Inflammatory macrophage treated with lipopolysaccharide for 4 hours (primary cell): ENCODE results near the gene MAGEB17.
"Not testable (repeated sequence)": the region's sequence is repeated elsewhere in the genome, so short reads cannot be mapped to it uniquely, and the experiment has no call there.

ENCODE experiments used
- DNase-seq: peaks from one replicate; pipeline ENCODE4 v3.0.0-alpha.2; 2020

The MAGEB17 gene, protein sequence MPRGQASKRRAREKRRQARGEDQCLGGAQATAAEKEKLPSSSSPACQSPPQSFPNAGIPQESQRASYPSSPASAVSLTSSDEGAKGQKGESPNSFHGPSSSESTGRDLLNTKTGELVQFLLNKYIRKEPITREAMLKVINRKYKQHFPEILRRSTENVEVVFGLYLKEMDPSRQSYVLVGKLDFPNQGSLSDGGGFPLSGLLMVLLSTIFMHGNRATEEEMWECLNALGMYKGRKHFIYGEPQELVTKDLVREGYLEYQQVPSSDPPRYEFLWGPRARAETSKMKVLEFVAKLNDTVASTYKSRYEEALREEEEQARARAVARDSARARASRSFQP

DNA sequence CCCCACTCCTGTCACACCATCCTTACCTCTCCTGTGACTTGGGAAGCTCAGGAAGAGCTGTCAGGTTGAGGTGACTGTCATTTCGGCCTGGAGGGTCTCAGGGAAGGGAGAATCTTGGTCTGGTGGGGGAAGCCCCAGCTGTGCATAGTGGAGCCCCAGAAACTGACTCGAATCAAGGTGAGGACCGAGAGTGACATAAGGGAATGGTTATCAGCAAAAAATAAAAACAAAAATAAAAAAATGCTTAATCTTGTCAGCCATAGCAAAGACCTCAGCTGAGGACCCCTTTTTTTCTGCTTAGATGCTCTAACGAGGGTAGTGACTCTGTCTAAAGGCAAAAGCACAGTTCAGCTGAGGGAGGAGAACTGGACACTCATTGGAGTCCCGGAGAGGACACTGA, at the start of gene MAGEB17:
Gene MAGEB17 (plus strand): TSS at position 301 of the 400 bp plus-strand sequence. CDS start 2,902 bp downstream, outside the sequence.
- no peak for DNase-seq

DNA sequence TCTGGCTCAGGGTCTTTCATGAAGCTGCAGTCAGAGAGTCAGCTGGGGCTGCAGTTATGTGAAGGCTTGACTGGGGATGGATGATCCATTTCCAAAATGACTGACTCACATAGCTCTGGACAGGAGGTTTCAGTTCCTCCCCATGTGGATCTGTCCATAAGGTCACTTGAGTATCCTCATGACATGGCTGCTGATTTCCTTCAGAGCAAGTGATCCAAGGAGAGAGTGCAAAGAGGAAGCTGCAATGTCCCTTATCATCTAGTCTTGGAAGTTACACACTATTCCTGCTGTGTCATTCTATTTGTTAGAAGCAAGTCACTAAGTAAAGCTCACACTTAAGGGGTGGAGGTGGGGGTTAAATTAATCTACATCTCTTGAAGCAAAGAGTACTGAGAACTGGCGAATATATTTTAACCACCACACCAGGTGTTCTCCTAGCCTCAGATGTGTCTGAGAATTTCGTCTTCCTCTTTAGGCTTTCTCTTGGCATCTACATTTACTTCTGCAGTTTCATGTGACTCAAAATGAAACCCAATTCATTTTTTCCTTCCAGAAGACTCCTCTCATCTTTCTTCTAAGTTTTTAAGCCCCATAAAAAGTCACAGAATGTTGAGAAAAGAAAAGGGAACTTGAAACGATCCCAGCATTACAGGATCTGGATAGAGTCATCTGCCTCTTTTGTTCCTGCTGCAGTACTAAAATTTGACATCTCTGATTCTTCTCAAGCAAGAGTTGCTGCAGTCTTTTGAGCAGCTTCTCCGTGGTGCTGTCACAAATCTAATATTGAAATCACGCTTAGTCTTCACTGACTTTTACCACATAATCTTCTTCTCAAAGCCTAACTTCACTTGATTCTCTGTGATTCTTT, 47.7 kb upstream of the MAGEB17 start:
- DNase-seq = peak; percentile 73

DNA sequence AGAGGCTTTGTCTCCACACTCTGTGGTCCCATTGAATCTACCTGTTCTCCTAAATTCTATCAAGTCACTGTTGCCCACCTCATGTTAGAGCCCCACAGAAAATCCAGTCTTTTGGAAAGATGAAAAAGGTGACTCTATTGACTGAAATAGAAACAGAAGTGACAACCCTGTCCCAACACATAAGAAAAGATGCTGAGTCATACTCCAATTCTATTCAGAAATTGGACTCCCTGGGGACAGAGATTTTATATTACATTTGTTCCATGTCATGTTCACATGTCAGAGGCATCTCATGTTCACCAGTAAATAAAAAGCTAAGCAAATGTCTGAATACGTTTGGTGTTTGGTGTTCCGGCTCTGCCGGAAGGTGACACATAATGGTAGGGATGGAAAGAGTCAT, 46.9 kb upstream of the MAGEB17 start:
- no peak for DNase-seq

DNA sequence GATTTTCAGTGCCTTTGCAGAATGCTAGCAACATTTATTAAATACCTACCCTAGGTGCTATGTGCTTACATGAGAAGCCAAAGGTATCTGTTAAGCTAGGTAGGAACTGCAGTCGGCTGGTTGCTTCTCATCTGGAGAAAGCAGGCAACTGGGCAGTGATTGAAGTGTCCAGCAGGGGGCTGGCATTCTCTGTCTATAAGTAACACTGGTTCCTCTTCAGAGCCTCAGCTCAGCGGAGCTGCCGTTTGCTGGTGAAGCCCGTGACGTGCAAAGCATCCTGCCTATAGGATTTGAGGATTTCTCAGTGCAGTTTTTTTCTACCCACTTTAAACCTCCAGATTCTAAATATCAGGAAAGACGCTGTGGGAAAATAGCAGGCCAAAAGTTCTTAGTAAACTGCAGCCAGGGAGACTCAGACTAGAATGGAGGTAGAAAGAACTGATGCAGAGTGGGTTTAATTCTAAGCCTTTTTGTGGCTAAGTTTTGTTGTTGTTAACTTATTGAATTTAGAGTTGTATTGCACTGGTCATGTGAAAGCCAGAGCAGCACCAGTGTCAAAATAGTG, 44.0 kb upstream of the MAGEB17 start, which contains the start of gene GRPR:
Gene GRPR (plus strand): TSS at position 344 of the 565 bp plus-strand sequence. CDS start 389 bp downstream, outside the sequence.
- peak; percentile 74 for DNase-seq

DNA sequence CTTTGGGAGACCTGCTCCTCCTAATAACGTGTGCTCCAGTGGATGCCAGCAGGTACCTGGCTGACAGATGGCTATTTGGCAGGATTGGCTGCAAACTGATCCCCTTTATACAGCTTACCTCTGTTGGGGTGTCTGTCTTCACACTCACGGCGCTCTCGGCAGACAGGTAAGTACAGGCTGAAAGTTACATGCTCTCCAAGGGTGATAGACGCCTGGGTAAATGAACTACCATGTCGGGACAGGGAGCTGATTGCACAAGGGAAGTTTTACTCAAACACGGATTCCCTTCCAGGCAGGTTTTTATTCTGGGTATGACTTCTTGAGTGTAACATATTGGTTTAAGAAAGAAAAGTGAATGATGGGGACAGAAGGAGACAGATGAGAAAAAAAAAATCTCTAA, 43.1 kb upstream of the MAGEB17 start:
- no peak for DNase-seq

DNA sequence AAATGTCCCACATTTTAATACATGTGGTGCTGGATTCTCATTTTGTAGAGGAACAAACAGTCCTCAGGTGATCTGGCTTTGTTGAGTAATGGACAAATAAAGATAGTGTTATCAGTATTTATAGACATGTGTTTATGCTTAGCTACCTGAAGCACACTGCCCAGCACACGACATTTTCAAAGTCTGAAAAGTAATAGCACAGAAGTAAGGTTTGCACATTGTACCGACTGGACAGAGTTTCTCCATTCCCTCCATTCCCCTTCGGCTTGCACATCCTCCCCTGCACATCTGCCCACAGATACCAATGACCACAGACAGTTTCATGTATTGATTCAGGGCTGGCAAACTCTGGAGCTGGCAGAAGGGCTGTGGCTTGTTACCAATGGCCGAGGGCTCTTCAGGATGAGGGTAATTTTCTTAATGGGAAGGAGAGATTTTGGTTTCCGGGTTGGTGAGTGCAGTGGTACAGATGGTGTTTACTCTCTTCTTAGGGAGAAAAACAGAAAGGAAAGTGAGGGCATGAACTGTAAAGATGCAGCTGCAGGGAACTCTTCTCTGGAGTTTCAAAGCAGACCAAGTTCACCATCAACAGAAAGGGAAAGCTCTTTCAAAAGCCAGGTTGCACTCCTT, 41.6 kb upstream of the MAGEB17 start:
- no peak for DNase-seq

DNA sequence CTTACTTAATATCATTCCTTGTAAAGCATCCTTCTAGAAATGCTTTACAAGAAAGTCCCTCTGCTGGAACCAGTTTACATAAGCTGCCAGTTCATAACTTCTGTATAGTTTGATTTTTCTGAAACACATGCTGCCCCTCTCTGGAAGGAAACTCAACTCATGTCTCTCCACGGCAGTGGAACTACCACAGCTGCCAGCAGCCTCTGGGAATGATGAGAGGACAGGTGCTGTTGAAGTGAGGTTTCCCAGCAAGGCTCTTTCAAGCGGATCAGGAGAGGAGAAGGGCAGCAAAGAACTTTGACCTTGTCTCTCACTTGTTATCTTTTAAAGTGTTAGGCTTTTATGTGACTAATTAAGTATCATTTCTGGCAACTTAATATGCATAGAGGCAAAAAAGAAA, 36.6 kb upstream of the MAGEB17 start:
- DNase-seq = no peak

DNA sequence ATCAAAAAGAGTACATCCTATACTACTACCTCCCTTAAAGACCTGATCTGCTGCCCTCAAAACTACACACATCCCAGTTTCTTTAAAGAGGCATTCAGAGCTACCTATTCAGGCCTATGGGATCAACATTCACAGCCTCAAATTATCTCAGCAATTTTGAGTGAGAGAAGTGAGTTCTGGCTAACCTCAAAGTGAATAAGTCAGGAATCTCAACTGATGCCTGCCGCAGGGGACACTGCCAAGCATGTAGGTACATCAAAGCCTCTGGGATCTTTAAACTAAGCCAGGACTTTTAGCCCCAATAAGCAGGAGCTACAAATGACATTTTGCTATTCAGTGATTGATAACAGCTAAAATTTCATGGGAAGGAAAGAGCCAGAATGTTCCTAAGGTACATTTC, 32.3 kb upstream of the MAGEB17 start:
- no peak for DNase-seq

DNA sequence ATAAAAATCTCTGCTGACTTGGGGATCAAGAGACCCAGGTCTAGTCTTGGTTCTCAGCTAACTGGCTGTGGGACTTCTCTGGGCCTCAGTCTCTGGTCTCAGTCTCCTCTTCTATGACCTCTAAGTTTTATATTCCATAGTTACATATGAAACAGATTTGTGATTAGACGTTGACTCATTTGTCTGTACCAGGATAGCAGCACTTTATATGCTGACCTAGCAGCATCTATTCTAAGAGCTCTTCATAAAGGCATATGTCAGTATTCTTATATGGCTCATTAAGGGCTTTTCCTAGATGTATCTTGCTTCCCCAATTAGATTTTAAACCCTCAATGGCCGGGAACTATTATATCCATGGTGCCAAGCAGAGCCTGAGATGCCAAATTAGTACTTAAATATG, 31.2 kb upstream of the MAGEB17 start:
- DNase-seq = no peak

DNA sequence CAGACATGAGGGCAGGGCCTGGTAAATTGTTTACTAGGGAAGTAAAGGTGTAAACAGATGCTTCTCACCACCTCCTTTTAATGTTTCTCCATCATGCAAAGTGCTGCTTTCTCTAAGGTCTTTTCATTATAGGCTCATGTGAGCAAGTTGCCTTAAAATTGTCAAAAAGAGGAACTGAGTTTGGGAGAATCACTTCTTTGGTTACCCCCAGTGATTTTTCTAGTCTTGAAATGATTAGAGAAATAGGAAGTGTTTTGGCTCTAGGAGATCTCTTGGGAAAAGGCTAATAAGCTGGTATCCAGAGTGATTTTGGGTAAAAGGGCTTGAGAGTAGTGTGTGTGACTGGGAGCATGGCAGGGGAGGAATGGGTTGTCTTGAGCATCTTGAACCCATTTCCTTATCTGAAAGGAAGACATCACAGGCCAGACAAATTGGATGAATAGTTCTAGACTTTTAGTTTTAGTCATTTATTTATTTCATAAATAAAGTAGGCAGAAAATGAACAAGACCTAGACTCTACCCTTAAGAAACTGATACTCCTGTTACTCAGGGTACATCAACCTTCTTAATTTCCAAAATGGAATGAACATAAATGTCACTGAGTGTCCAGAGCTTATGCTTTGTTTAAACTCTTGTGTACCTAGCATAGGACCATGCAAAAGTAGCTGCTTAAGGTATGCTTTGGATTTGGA, 29.7 kb upstream of the MAGEB17 start:
- DNase-seq = no peak

DNA sequence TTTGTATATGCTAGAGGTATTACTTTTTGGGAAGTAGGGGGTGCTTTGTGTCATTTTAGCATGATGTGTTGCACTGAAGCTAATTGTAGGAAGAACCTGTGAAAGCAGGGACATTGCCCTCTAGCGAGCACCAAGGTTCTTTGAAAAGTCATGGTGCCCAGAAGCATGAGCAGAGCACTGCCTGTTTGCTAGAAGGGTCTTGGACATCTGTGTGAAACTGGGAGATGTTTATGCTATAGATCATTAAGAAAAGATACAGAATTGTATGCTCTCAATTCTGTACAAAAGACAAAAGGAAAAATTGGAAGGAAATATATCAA, 29.2 kb upstream of the MAGEB17 start:
- no peak for DNase-seq

DNA sequence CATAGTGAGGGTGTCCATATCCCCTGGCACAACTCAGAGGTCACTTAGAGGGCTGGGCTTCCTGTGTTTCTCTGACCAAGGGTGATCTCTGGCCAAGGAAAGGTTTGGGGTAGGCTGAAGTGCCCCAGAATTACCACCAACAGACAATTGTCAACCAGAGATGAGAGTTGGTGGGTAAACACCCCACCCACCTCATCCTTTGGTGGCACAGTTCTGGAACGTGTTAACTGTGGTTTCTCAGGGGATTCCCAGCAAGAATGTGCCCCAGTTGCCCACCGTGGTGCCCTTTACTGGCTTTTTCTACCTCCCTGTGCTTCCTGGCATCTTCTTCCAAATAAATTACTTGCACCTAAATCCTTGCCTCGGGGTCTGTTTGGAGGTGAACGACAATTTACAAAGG, 26.8 kb upstream of the MAGEB17 start:
- no peak for DNase-seq

DNA sequence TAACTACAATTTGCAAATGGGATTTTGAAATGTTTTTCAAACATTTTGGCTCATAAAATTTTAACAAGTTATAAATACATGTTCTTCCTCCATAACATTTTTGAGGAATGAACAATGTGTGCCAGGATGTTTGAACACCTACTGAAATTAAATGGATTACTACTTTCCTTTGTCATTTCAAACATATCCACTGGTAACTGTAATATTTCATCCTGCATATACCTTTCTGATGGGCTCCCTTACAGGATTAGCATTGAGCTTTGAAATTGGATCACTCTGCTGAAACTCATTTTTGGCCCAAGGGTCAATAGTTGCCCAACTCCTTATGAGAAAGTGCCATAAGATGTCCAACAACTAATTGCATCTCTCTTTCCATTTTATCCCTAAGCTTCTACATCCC, 26.3 kb upstream of the MAGEB17 start:
- no peak for DNase-seq

DNA sequence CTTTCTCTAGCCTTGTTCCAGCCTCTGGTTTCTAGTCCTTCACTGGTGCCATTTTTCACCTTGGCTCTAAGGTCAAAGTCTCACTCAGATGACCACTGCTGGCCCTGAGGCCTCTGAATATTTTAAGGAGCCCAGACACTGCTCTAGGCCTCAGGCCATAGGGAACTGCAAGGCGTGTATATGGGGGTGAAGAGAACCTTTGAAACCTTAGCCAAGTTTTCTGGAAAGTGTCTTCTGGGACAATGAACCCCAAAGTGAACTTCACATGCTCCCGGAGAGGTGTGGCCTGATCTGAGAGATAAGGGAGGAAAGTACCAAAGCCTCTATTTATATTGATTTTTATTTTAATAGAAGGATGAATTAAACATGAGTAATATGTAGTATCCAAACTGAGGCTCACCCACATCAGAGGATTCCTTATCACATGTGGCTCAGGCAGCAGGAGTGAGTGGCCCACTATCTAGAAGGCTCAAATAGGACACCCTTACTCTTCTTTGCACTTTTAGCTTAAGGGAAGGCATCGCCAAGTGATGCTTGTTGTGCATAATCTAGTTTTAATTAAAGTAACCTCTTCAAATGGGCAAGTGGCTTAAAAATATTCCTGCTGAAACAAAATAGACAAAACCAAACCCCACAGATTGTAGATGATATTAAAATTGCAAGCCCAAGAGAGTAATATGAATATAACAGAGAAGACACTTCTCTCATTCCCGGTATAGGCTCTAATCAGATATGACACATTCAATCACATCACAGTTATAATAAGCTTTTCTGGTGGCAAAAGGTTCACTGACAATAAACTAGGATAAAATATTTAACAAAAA, 25.6 kb upstream of the MAGEB17 start:
- DNase-seq = no peak

DNA sequence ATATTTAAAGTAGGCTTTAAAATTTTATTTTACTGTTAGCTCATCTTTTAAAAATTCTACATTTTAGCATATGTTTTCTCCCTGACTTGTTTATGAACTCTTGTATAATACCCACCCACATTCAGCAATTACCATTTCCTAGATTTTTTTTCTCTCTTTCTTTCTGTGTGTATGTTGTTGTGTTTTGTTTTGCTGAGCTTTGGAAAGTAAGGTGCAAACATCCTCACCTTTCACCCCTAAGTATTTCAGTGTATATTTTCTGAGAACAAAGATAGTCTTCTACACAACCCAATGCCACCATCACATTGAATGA, 25.1 kb upstream of the MAGEB17 start:
- DNase-seq = no peak

DNA sequence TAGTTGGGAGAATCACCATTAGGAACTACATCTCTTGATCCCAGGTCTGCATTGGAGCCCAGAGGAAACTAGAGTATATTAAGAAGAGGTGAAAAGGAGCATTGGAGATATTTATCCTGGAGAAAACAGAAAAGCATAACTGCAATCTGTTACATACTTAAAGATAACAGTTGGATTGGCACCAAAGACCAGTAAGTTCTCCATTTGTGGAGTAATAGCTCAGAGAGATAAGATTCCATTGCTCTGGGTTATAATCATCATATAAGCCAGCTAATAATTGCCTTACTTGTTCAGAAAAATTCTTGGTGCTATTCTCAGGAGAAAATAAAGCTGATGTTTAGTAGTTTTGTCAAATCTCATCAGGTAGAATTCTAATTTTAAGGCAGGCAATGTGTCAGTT, 23.3 kb upstream of the MAGEB17 start:
- no peak for DNase-seq

DNA sequence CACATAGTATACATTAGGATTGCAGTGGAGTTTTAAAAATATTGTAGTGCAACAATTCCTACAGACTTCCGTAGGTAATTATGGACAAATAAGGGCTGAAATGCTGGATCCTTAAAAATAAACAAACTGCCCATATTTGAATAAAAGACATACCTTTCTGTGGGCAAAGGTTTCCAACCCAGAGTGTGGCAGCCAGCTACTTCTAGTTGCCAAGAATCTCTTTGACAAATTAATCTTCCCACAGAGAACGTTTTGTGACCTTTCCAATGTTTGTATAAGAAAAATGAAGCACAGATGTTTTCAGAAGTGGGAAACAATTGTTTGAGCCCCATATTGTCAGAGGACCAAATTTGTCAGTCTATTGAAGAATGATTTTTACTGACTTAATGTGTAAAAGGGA, 22.9 kb upstream of the MAGEB17 start:
- DNase-seq = no peak

DNA sequence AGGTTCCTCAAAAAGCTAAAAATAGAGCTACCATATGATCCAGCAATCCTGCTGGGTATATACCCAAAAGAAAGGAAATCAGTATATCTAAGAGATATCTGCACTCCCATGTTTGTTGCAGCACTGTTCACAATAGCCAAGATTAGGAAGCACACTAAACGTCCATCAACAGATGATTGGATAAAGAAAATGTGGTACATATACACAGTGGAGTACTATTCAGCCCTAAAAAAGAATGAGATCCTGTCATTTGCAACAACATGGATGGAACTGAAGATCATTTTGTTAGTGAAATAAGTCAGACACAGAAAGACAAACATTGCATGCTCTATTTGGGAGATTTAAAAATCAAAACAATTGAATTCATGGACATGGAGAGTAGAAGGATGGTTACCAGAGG, 22.2 kb upstream of the MAGEB17 start:
- not testable (repeated sequence) for DNase-seq

DNA sequence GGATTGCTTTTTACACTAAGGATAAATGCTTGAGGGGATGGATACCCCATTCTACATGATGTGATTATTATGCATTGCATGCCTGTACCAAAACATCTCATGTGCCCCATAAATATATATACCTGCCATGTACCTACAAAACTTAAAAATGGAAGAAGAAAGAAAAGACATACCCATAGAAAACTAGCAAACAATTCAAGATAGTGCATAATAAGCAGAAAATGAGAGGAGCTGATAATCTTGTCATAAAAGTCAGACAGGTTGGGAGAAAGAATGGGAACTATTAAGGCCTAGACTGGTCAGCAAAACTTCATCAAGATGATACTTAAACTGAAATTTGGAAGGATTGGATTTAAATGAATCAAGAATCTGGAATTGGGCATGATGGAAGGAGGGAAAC, 21.6 kb upstream of the MAGEB17 start:
- no peak for DNase-seq

DNA sequence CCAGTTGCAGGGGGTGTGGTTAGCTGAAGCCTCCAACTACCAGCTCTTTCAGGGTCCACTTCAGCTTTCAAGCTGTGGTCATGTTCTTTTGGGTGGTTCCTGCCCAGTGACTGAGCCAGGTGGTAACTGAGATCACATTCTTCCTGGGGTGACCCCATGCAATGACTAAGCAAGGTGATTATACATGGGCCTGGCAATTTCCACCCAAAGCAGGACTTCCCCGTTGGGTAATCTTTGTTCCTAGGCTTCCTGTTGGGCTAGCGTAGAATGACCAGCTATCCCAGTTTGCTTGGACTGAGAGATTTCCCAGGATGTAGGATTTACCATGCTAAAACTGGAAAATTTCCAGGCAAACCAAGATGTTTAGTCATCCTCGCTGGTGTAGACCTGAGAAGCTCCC, 18.4 kb upstream of the MAGEB17 start:
- no peak for DNase-seq

DNA sequence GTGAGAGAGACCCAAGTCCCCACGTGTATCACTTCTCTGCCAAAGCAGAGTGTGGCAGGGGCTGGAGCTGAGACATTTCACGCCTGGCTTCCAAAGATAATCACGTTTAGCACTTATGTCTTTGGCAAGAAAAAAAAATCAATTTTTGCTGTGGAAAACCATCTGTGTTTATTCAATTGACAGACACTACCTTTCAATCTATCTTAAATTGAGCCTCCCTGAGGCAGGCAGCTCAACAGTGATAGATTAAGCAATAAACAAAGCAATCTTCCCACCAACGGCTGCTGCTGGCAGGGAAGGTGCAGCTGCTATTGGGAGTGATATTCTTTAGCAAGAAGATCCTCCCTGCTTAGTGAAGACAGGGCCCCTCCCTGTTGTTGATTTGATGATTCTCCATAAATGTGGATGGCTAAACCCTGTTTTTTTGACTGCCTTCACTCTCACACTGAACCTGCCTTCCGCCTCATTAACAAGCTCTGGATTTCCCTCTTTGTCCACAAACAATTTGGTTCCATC, 11.6 kb upstream of the MAGEB17 start:
- DNase-seq = no peak
